Glutamatergic neuron (in vitro differentiated cells): ENCODE results near the gene TLCD2. TPM values are rescaled to one million over a fixed set of nuclear protein-coding genes. Genes with fewer than 3 reads are reported as not detected.

ENCODE experiments used
- DNase-seq: peaks from one replicate; pipeline ENCODE4 v3.0.0; 2022
- H3K27ac Mint-ChIP-seq: one replicate; pipeline ENCODE4 v1.8.0; 2020; ENCODE audit warnings: mild to moderate bottlenecking, mixed read lengths, inconsistent platforms; ENCODE audit not compliant: unreplicated experiment
- H3K27me3 Mint-ChIP-seq: one replicate; pipeline ENCODE4 v1.8.0; 2020; ENCODE audit warnings: mild to moderate bottlenecking, moderate library complexity, mixed read lengths, inconsistent platforms; ENCODE audit not compliant: unreplicated experiment
- H3K36me3 Mint-ChIP-seq: one replicate; pipeline ENCODE4 v1.8.0; 2020; ENCODE audit warnings: mild to moderate bottlenecking, mixed read lengths, inconsistent platforms; ENCODE audit not compliant: unreplicated experiment
- H3K4me1 Mint-ChIP-seq: one replicate; pipeline ENCODE4 v1.8.0; 2020; ENCODE audit warnings: mild to moderate bottlenecking, low read depth, mixed read lengths, inconsistent platforms; ENCODE audit not compliant: unreplicated experiment
- H3K4me3 Mint-ChIP-seq: one replicate; pipeline ENCODE4 v1.8.0; 2020; ENCODE audit warnings: mild to moderate bottlenecking, mixed read lengths, inconsistent platforms; ENCODE audit not compliant: unreplicated experiment
- H3K9me3 Mint-ChIP-seq: one replicate; pipeline ENCODE4 v1.8.0; 2020; ENCODE audit warnings: mild to moderate bottlenecking, moderate library complexity, mixed read lengths, inconsistent platforms; ENCODE audit not compliant: unreplicated experiment
- total RNA-seq: library from RNA; stranded (reverse); fragmentation: NEBNext Ultra II Directional; extraction: Animal tissue kit (Norgen Biotek cat#: 25700); gene quantifications from one replicate; pipeline ENCODE4 v1.2.1, GENCODE V29; 2021; ENCODE audit not compliant: unreplicated experiment
- TF ChIP-seq, protein P1 (sequence below): fragments of 200-600 bp; sonication (generic); IDR thresholded peaks from one replicate; pipeline ENCODE4 v1.5.0; 2021; ENCODE audit not compliant: partially characterized antibody, unreplicated experiment

TLCD2 gene
- total RNA-seq, 1 donor from 2014 or later = 0.96 TPM

DNA sequence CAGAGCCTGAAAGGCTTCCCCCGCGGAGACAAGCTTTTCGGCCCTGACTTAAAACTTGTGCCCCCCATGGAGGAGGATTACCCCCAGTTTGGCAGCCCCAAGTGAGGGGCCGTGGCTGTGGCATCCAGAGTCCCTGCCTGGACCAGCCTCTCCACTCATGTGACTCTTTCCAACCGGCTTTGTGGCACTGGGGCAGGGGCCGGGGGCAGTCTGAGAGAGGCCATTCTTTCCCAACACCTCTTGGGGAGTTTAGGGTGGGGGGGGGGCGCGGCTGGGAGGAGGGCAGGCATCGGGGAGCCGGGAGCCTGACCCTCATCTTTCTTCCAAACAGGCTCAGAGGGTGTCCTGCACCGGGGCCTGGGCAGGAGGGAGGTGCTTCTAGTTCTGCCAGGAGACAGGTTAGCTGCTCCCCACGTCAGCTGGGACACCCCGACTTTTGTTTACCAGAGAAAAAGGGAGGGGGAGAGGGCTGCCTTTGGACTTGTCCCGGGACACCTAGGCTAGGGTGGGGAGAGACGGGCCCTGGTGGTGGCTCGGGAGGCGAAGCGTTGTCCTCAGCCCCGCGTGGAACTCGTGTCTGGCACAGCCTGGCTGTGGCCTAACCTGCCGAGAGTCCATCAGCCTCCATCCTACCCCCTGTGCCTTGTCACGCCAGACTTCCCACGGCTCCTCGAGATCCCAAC lies 44.4 kb upstream of the TLCD2 start:
- H3K36me3 Mint-ChIP-seq = no peaks in the 10 kb centered on the region
- H3K4me1 Mint-ChIP-seq = no peaks in the 10 kb centered on the region
- no peaks in the 10 kb centered on the region for H3K9me3 Mint-ChIP-seq
- no peak overlapping the region for H3K4me3 Mint-ChIP-seq
- TF ChIP-seq, protein P1, sequence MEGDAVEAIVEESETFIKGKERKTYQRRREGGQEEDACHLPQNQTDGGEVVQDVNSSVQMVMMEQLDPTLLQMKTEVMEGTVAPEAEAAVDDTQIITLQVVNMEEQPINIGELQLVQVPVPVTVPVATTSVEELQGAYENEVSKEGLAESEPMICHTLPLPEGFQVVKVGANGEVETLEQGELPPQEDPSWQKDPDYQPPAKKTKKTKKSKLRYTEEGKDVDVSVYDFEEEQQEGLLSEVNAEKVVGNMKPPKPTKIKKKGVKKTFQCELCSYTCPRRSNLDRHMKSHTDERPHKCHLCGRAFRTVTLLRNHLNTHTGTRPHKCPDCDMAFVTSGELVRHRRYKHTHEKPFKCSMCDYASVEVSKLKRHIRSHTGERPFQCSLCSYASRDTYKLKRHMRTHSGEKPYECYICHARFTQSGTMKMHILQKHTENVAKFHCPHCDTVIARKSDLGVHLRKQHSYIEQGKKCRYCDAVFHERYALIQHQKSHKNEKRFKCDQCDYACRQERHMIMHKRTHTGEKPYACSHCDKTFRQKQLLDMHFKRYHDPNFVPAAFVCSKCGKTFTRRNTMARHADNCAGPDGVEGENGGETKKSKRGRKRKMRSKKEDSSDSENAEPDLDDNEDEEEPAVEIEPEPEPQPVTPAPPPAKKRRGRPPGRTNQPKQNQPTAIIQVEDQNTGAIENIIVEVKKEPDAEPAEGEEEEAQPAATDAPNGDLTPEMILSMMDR = no peak
- H3K27ac Mint-ChIP-seq = no peak overlapping the region
- no peak for DNase-seq
- peaks cover 9% of the 10 kb centered on the region for H3K27me3 Mint-ChIP-seq

DNA sequence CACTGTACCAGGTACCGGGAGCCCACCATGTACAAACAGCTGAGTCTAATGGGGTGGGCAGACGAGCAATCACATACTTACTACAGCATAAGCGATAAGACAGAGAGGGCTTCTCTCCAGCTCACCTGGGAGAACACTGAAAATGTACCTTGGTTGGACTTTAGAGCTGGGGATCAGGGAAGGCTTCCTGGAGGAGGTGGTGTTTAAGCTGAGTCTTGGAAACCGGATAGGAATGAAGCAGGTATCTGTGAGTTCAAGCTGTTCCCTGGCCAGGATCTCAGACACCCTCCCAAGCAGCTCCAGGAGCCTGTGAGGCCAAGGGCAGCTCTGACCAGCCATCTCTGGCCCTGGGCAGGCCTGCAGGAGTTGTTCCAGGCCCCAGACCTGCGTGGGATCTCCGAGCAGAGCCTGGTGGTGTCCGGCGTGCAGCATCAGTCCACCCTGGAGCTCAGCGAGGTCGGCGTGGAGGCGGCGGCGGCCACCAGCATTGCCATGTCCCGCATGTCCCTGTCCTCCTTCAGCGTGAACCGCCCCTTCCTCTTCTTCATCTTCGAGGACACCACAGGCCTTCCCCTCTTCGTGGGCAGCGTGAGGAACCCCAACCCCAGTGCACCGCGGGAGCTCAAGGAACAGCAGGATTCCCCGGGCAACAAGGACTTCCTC lies 43.7 kb upstream of the TLCD2 start:
- no peaks in the 10 kb centered on the region for H3K9me3 Mint-ChIP-seq
- no peaks in the 10 kb centered on the region for H3K36me3 Mint-ChIP-seq
- no peak for DNase-seq
- TF ChIP-seq, protein P1 = no peak
- H3K27me3 Mint-ChIP-seq = peaks cover 9% of the 10 kb centered on the region
- no peak overlapping the region for H3K4me3 Mint-ChIP-seq
- H3K27ac Mint-ChIP-seq = no peak overlapping the region
- H3K4me1 Mint-ChIP-seq = no peaks in the 10 kb centered on the region

DNA sequence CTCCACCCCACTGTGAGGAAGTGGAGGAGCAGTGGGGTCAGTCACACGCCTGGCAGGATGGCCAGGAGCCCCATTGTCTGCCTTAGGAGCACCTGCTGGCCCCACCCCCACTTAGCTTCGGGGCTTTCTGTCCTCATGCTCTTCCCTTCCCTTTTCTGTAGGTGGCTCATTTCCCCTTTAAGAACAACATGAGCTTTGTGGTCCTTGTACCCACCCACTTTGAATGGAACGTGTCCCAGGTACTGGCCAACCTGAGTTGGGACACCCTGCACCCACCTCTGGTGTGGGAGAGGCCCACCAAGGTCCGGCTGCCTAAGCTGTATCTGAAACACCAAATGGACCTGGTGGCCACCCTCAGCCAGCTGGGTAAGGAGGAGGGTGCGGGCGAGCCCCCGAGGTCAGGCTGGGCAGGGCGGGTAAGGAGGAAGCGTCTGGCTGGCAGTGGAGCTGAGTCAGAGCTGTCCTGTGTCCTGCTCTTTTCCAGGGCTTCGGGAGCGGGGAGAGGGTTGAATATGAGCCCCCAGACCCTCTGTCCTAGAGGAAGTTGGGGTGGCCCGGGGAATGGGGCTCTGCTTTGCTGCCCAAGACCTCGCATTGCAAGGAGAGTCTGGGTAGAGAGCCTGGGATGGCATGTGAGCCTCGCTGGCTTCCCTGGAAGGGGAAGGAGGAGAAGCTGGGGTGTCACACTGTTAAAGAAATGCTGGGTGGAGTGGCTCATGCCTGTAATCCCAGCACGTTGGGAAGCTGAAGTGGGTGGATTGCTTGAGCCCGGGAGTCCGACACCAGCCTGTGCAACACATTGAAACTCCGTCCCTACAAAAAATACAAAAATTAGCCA lies 42.5 kb upstream of the TLCD2 start:
- no peaks in the 10 kb centered on the region for H3K4me1 Mint-ChIP-seq
- TF ChIP-seq, protein P1 = no peak
- H3K4me3 Mint-ChIP-seq = no peak overlapping the region
- no peak overlapping the region for H3K27ac Mint-ChIP-seq
- DNase-seq = no peak
- H3K36me3 Mint-ChIP-seq = no peaks in the 10 kb centered on the region
- H3K27me3 Mint-ChIP-seq = peaks cover 4% of the 10 kb centered on the region
- no peaks in the 10 kb centered on the region for H3K9me3 Mint-ChIP-seq

DNA sequence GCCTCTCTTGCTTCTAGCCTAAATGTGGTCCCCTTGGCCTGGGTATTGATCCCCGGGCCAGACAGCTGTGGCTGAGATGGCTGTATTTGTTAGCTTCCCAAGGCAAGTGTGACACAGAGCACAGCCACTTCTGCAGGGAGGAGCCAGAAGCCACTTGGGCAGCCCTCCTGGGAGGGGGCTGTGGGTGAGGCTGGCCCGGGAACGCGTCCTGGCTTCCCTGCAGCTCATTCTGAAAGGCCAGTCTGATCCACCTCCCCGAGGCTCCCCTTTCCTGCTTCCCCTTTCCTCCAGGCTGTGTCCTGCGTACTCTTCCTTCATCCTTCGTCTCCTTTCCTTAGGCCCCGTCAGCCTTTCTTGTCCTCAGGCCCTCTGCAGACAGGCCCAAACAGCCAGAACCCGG lies 40.5 kb upstream of the TLCD2 start:
- TF ChIP-seq, protein P1 = no peak
- no peaks in the 10 kb centered on the region for H3K9me3 Mint-ChIP-seq
- no peak overlapping the region for H3K4me3 Mint-ChIP-seq
- peaks cover 3% of the 10 kb centered on the region for H3K27me3 Mint-ChIP-seq
- H3K27ac Mint-ChIP-seq = no peak overlapping the region
- DNase-seq = no peak
- no peaks in the 10 kb centered on the region for H3K36me3 Mint-ChIP-seq
- H3K4me1 Mint-ChIP-seq = no peaks in the 10 kb centered on the region
